Esophagus mucosa (tissue), 1 donor: Measurements from ENCODE around the gene KLRF2. TPM values are rescaled to one million over a fixed set of nuclear protein-coding genes. Genes with fewer than 3 reads are reported as not detected.

Experiments
- ATAC-seq: fragments of 200-7000 bp; cut with Tn5 transposase; one replicate; pipeline ENCODE4 v1.9.1; 2020
- total RNA-seq: library from RNA; stranded (reverse); gene quantifications from one replicate; pipeline ENCODE4 v1.2.4, GENCODE V29; 2023
- donor health status: DM: yes; HTN: yes; CAD: no.

KLRF2 gene
- total RNA-seq, 1 donor from 2014 or later, result not detected

GRCh38 chr12:9888665-9889273, 7.5 kb downstream of the KLRF2 start:
- ATAC-seq, result no peak

- ATAC-seq, result no peak
These were observed 14.1 kb downstream of the KLRF2 start for GRCh38 chr12:9895215-9895971.

DNA sequence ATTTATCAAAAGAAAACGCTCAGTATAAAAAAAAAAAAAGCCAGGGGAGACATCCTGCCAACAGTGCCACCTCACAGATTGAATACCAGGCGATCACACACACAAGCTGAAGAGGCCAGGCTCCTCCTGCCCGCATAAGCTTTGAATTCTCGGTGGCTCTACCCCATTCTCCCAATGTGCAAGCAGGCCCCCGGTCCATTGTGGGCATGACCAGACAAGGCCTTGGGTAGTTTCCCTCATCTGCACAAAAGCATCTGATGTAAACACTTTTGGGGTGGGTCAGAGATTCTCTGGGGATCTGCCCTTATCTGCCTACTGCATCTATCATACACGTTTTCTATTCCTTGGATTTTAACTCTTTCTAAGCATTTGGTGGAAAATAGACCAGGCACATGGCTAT, 16.2 kb downstream of the KLRF2 start:
- peak; percentile 67 for ATAC-seq

DNA sequence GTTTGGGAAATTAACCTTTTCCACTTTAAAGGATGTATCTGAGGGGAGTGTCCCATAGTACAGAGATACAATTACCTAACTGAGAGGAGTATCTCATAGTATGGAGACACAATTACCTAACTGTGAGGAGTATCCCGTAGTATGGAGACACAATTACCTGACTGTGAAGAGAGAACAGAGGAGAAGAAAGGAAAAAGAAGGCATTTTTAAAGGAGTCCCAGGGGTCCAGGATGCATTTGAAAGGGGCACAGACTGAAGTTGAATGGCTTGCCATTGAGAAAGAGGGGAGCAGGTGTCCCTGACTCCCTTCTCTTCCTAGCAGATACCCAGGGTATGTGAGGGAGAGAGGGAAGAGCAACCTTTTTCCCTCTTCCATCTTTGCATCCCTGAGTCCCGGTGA, 17.9 kb downstream of the KLRF2 start:
- no peak for ATAC-seq

DNA sequence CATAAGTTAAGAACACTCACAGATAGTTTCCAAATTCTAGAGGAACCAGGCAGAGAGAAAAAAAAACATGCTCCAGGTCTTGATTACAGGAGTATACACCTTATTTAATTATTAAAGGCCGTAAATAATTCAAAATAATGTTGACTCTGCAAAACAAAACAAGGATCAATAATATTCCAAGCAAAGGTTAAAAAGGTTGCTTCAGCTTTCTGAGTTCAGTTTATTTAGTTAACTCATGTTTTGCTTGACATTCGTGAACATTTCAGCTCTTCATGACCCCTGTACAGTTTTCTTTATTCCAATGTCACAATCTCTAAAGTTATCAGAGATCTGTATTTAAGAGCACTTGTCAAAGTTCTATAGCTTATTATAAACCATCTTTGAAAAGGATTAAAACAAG, 19.6 kb downstream of the KLRF2 start:
- ATAC-seq, result no peak

DNA sequence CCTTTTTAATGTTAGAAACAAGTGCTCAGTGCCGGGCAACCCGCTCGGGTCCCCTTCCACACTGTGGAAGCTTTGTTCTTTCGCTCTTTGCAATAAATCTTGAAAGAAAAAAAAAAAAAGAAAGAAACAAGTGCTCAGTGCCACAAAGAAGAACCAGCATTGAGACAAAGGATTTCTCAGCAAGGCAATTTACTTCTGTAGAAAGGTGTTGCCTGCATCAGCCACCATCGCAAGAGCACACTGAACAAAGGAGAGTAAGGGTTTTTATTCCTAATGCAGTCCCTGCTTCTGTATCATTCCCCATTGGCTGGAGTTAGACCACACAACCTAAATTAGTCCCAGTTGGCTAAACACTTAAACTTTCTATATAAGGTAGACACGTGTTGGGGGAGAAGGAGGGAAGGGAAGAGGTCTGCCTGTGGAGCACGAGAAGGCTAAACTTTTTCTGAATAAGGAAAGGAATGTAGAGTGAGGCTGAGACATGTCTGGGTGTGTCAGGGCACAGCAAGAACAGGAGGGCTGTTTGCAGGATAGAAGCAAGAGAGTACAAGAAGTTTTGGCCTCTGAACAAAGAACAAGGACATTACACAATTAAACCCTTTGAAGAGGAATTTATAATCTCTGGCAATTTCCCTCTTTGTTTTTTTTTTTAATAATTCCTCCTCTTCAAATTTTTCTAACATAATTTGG, 21.4 kb downstream of the KLRF2 start:
- peak; percentile 75 for ATAC-seq

DNA sequence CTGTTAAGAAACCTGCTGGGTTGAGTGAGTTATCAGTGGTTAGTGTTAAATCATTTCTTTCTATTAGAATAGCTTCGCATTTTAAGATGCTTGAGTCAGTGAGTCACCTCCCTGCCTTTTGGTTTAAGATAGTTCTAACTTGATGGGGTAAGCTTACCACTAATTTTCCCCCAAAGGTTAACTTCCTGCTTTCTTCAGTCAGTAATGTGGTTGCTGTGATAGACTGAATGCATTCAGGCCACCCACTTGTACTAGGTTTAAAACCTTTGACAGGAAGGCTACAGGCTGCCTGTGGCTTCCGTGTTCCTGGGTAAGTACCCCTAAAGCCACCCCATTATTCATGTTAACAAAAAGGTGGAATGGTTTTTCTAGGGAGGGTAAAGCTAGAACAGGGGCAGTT, 25.6 kb downstream of the KLRF2 start:
- ATAC-seq, result peak; percentile 32

DNA sequence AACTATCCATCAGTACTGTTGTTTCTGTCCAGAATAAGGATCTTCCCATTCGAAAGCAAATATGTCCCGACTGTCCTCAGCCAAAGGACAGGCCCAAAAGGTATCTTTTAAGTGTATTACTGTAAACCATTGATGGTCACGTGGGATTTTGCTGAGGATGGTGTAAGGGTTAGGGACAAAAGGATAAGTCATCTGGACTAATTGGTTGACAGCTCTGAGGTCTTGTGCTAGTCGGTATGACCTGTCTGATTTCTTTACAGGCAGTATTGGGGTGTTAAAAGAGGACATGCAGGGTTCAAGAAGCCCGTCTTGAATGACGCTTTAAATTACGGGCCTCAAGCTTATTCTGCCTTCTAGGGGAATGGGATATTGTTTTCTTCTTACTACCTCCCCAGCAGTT, 26.5 kb downstream of the KLRF2 start:
- ATAC-seq, result no peak

GRCh38 chr12:9908350-9908749, 27.1 kb downstream of the KLRF2 start:
- no peak for ATAC-seq

GRCh38 chr12:9909724-9910123, 28.4 kb downstream of the KLRF2 start:
- ATAC-seq, result no peak

DNA sequence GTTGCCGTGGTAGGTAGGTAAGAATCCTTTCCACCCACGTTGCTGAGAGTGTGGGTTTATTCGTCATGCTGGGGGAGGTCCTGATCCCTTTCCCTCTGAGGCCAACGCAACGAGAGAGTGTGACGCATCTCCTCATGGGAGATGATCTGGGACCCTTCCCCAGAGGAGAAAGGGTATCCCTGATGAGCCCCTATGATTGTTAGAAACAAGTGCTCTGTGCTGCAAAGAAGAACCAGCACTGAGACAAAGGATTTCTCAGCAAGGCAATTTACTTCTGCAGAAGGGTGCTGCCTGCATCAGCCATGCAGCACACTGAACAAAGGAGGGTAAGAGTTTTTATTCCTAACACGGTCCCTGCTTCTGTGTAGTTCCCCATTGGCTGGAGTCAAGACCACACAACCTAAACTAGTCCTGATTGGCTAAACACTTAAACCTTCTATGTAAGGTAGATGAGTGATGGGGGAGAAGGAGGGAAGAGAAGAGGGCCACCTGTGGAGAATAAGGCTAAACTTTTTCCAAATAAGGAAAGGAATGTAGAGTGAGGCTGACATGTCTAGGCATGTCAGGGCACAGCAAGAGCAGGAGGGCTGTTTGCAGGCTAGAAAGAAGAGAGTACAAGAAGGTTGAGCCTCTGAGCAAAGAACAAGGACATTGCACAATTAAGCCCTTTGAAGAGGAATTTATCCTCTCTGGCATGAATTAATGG, 29.6 kb downstream of the KLRF2 start:
- ATAC-seq, result peak; percentile 65

DNA sequence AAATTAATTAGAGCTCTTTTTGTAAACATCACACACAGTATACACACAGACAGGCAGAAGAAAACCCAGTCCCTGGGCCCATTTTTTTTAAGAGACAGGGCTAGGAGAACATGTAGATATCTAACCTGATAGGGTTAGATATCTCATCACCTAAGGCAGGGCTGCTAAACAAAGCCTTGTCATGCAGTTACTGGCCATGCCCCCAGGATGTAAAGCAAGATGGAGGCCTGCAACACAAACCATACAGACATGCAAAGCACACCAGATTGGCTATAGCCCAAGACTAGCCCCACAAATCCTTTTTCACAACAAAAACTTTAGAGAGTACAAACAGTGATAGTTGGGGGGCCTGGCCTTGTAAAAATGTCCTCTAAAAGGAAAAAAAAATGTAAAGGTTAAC, 30.4 kb downstream of the KLRF2 start:
- ATAC-seq, result no peak

- no peak for ATAC-seq
These were observed 38.2 kb downstream of the KLRF2 start for GRCh38 chr12:9919443-9919842.

DNA sequence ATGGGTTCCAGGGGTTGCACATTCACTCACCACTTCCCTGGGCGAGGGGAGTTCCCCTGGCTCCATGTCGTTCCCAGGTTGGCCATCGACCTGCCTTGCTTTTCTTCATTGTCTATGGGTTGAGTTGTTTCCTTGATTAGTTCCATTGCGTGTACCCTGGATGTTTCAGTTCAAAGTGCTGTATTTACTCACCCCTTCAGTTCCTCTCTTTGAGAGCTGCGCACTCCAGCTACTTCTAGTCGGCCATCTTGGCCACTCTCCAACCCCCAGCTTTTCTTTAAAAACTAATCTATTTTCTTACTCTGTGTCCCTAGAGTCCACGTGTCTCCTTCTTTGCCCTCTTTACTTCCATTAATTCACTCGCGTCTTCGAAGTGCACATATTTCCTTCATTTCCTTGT, 39.2 kb downstream of the KLRF2 start:
- ATAC-seq, result no peak

DNA sequence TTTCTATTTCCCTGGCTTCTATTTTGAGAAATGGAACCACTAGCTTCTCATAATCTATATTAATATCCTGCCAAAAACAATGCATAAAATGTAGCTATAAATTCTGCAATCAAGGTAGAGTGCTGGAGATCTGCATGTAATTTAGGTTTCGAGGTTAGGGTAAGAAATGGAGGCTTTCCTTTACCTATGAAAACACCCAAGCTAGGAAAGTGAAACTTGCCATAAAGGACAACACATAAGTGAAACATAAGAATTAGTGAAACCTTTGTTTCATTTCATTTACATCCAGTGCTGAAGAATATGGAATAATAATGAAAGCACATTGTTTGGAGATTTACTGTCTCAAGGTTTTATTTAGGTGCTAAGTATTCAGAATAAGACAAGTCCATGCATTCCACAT, 41.1 kb downstream of the KLRF2 start:
- no peak for ATAC-seq

DNA sequence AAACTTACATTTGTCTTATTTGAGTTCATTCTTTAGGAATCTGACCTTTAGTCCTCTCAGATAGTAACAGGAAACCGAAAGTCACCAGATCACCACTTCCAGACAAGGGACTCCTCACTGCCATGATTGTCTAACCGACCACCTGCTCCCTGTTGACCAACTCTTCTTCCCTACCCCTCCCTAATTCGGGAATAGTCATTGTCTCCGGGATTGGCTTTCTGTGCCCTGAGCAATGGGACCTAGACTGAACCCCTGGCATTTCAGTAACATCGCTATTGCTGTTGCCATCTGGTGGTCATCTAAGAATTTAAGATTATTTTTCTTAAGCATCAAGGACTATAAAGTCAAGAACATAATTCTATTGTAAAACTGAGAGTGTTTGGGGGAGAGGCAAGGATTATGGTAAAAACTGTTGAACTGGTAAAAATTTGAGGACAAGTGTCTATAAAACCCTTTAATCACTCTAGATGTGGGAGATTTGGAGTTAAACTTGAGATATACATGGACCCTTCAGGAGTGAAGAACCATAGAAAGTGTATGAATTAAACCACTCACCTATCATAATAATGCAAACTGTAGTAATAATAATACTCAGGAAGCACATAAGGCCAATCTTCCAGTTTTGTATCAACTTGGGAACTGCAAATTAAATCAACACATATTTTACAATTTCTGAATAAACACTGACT, 44.6 kb downstream of the KLRF2 start:
- ATAC-seq, result peak; percentile 60

DNA sequence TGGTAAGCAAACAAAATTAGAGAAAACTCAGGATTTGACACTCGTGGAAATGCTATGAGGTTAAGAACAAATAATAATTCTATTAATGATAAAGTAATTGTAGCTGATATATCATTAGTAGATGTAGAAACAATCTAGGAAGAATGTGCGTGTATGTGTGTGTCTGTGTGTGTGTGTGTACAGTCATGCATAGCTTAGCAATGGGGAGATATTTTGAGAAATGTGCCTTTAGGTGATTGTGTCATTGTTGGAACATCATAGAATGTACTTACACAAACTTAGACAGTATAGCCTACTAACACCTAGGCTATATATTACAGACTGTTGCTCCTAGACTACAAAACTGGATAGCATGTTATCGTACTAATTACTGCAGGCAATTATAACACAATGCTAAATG, 45.6 kb downstream of the KLRF2 start:
- no peak for ATAC-seq

DNA sequence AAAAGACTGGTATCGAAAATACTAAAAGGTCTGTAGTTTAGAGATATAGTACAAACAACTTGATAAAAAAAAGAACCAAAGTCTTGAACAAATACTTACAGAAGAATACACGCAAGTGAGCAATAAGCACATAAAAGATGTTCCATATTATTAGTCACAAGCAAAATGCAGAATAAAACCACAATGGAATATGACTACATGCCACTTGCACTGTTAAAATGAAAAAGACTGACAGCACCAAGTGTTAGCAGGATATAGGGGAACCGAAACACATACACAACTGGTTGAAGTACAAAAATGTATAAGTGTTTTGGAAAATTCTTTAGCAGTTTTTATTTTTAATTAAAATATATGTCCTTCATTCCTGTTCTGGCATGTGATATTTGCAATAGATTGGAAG, 47.3 kb downstream of the KLRF2 start:
- ATAC-seq, result no peak

GRCh38 chr12:9931245-9931644, 50.0 kb downstream of the KLRF2 start:
- ATAC-seq, result no peak

DNA sequence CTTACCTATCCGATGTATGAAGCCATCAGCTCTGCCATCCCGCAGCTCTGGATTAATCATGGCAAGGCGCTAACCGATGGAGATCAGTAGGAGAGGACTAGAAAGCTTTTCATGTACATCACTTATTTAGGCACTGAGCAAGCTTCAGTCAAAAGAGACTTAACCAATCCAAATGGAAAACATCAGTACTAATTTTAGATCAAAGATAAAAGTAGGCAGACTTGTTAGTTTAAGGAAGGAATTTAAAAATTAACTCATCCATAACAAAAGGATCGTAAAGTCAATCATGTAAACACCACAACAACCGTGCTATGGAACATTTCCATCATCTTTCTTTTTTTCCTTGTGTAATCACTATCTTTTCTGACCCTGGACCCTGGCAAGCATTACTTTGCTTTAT, 51.0 kb downstream of the KLRF2 start, which contains the start of gene CLEC2A:
CLEC2A (minus strand) TSS at position 101 of the 400 bp plus-strand sequence; CDS start at position 60, 41 bp downstream.
- no peak for ATAC-seq

- no peak for ATAC-seq
These were observed 52.7 kb downstream of the KLRF2 start for GRCh38 chr12:9933958-9934357.

- no peak for ATAC-seq
These were observed 53.7 kb downstream of the KLRF2 start for GRCh38 chr12:9935026-9935425.

DNA sequence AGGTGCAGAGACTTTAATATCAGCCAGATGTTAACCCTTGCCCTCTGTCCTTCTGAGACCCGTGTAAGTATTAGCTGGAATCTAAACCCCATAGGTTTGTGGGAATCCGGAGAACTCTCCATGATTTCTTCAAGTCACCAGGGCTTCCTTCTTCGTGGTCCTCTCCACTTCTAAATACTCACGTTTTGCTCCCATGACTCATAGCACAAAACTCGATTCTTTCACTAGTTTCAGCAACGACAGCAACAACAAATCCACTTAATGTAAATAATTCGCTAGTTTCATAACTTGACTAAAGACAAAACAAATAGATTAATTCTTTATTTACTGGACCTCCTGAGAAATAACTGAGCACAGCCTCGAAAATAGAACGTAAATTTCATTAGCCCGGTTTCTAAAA, 55.3 kb downstream of the KLRF2 start:
- ATAC-seq, result no peak
